HuH-7 (cell line): ENCODE measurements around the gene OR10H5.

Source experiments
- DNase-seq: peaks from one replicate; pipeline ENCODE4 v3.0.0; 2011; ENCODE audit warnings: low spot score

OR10H5 gene

GRCh38 chr19:15850385-15850784 lies 62.9 kb downstream of the OR10H5 start:
- no peak for DNase-seq
